ENCODE data around the gene NEMP2.

DNA sequence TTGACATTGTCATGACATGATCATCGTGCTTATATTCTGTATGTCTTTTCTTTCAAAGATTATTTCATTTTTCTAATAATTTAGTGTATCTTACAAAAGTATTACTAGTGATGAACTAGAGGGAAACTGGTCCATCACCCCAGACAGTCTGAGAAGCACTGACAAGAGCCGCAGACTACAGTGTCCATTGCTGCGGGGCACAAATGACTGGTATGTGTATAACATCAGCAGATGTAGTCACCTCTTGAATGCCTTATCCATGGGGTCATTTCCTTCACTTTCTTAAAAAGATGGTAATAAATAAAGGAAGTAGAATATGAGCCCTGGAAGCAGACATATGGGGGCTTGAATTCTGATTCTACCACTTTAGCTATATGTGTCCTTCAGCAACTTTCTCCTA lies 29.6 kb downstream of the NEMP2 start:
- TF ChIP-seq, protein P1, sequence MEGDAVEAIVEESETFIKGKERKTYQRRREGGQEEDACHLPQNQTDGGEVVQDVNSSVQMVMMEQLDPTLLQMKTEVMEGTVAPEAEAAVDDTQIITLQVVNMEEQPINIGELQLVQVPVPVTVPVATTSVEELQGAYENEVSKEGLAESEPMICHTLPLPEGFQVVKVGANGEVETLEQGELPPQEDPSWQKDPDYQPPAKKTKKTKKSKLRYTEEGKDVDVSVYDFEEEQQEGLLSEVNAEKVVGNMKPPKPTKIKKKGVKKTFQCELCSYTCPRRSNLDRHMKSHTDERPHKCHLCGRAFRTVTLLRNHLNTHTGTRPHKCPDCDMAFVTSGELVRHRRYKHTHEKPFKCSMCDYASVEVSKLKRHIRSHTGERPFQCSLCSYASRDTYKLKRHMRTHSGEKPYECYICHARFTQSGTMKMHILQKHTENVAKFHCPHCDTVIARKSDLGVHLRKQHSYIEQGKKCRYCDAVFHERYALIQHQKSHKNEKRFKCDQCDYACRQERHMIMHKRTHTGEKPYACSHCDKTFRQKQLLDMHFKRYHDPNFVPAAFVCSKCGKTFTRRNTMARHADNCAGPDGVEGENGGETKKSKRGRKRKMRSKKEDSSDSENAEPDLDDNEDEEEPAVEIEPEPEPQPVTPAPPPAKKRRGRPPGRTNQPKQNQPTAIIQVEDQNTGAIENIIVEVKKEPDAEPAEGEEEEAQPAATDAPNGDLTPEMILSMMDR (IDR thresholded peaks at IDR 0.05; ENCODE audit: insufficient read depth, low read length, poor library complexity, severe bottlenecking): no peak
- TF ChIP-seq EZH2phosphoT487 (conservative IDR thresholded peaks at IDR 0.05; ENCODE audit: low read length): no peak

All from SU-DHL-6 (cell line).